CD4-positive, alpha-beta T cell (primary cell): ENCODE results near the gene PORCN. TPM values are rescaled to one million over a fixed set of nuclear protein-coding genes. Genes with fewer than 3 reads are reported as not detected.

Experiments
- ATAC-seq: fragments of 200-7000 bp; cut with Tn5 transposase; one replicate; pipeline ENCODE4 v1.10.0; 2022; ENCODE audit warnings: mild to moderate bottlenecking; ENCODE audit not compliant: poor library complexity
- CTCF ChIA-PET: fragments of 350-600 bp; sonication (Branson Sonifier 250); formaldehyde crosslinking; loops from one replicate; lab custom pipeline; 2021; ENCODE audit warnings: antibody characterized with exemption, inconsistent platforms; lab: Charles Lee
- POLR2A ChIA-PET: fragments of 350-600 bp; sonication (Branson Sonifier 250); formaldehyde crosslinking; loops from one replicate; lab custom pipeline; 2021; ENCODE audit warnings: antibody characterized with exemption, inconsistent platforms; lab: Charles Lee
- DNase-seq, 14 experiments: peaks; one replicate each; pipeline ENCODE4 v3.0.0-alpha.2; 2013 to 2020; ENCODE audit warnings: mixed read lengths in 2 of 14
- H3K27ac ChIP-seq, 2 donors: one replicate each; pipeline versions ENCODE4 v1.5.1 to v1.7.0; 2013; ENCODE audit warnings: low read length in 2 of 2, low read depth in 1 of 2, mild to moderate bottlenecking in 1 of 2
- H3K27me3 ChIP-seq, 2 experiments: 1 replicate in 1 of 2; 2 replicates in 1 of 2; pipeline versions ENCODE4 v1.6.1 to v1.7.0; 2013; ENCODE audit warnings: low read length in 2 of 2, control low read depth in 1 of 2, mild to moderate bottlenecking in 1 of 2, moderate library complexity in 1 of 2; ENCODE audit not compliant: insufficient read depth in 2 of 2, control insufficient read depth in 1 of 2
- H3K36me3 ChIP-seq: one replicate; pipeline ENCODE4 v1.6.1; 2013; ENCODE audit warnings: low read length, control low read depth; ENCODE audit not compliant: insufficient read depth
- H3K4me1 ChIP-seq: one replicate; pipeline ENCODE4 v1.6.1; 2013; ENCODE audit warnings: low read length, control low read depth; ENCODE audit not compliant: insufficient read depth
- H3K4me3 ChIP-seq: one replicate; pipeline ENCODE4 v1.5.1; 2013; ENCODE audit warnings: mild to moderate bottlenecking, low read length, moderate library complexity
- H3K9me3 ChIP-seq, 2 experiments: 1 replicate in 1 of 2; 2 replicates in 1 of 2; pipeline versions ENCODE4 v1.6.1 to v1.7.0; 2013; ENCODE audit warnings: low read length in 2 of 2, mild to moderate bottlenecking in 2 of 2, control low read depth in 1 of 2, moderate library complexity in 1 of 2; ENCODE audit not compliant: control insufficient read depth in 1 of 2, insufficient read depth in 1 of 2
- H3K27ac Mint-ChIP-seq: one replicate; pipeline ENCODE4 v1.8.0; 2020; ENCODE audit warnings: mixed read lengths
- H3K27me3 Mint-ChIP-seq: one replicate; pipeline ENCODE4 v1.8.0; 2021; ENCODE audit warnings: mixed read lengths
- H3K36me3 Mint-ChIP-seq: one replicate; pipeline ENCODE4 v1.8.0; 2021; ENCODE audit warnings: low read depth, mixed read lengths
- H3K4me1 Mint-ChIP-seq: one replicate; pipeline ENCODE4 v1.8.0; 2021; ENCODE audit warnings: low read depth, mixed read lengths
- H3K4me3 Mint-ChIP-seq: one replicate; pipeline ENCODE4 v1.8.0; 2020; ENCODE audit warnings: mild to moderate bottlenecking, mixed read lengths
- H3K9me3 Mint-ChIP-seq: one replicate; pipeline ENCODE4 v1.8.0; 2020; ENCODE audit warnings: mixed read lengths
- CTCF ChIP-seq: fragments of 200-600 bp; IDR thresholded peaks from one replicate; pipeline ENCODE4 v1.8.0; 2022; ENCODE audit warnings: antibody characterized with exemption, mild to moderate bottlenecking
- intact Hi-C, 2 experiments: fragments of 100-400 bp; cut with DNase I in 1 of 2; cut with micrococcal nuclease in 1 of 2; formaldehyde crosslinking; loops; one replicate each; pipeline versions ENCODE4 v1.15.1 to v1.9.0; 2023 to 2025; cut with DNase I, micrococcal nuclease
- total RNA-seq, 174 experiments: library from RNA in 2 of 174; stranded (reverse) in 2 of 174; gene quantifications; one replicate each; pipeline ENCODE4 v1.2.3 and lab custom pipeline; 2021 to 2026

PORCN gene
- total RNA-seq, 2 experiments from 2014 or later, result 12.0 to 14.1 TPM

GRCh38 chrX:48471504-48471903 is 37.3 kb upstream of the PORCN start:
- intact Hi-C loops, result loop anchor here in 1 of 2 experiments (10.0 kb wide), 2 partner anchors 103 to 817 kb away; partner anchors contain the start of genes ELK1, RBM3 and UXT
- no peak overlapping the region for H3K27ac Mint-ChIP-seq
- POLR2A ChIA-PET, result no interaction called here

GRCh38 chrX:48472225-48472624 is 36.6 kb upstream of the PORCN start:
- ChIA-PET CTCF (no interaction called here), POLR2A (no interaction called here)
- Mint-ChIP-seq H3K27ac (no peak overlapping the region), H3K4me3 (peak overlapping the region; percentile 20), H3K4me1 (peaks cover 42% of the 10 kb centered on the region), H3K27me3 (no peaks in the 10 kb centered on the region), H3K36me3 (peaks cover 14% of the 10 kb centered on the region), H3K9me3 (no peaks in the 10 kb centered on the region)
- ATAC-seq (no peak), DNase-seq (no peak)
- no peak for TF ChIP-seq CTCF
- peaks cover 38% of the 10 kb centered on the region for H3K4me1 ChIP-seq
- H3K27me3 ChIP-seq, result no peaks in the 10 kb centered on the region
- H3K36me3 ChIP-seq, result no peaks in the 10 kb centered on the region
- H3K27ac ChIP-seq, result no peak overlapping the region
- intact Hi-C loops, result loop anchor here in 1 of 2 experiments (10.0 kb wide), 2 partner anchors 103 to 817 kb away; partner anchors contain the start of genes ELK1, RBM3 and UXT
- H3K9me3 ChIP-seq, result no peaks in the 10 kb centered on the region
- H3K4me3 ChIP-seq, result no peak overlapping the region

More at GRCh38 chrX:48471504-48471903, 37.3 kb upstream of the PORCN start:
- Mint-ChIP-seq H3K36me3 (peaks cover 6% of the 10 kb centered on the region), H3K27me3 (no peaks in the 10 kb centered on the region), H3K4me1 (peaks cover 40% of the 10 kb centered on the region), H3K9me3 (no peaks in the 10 kb centered on the region), H3K4me3 (peak overlapping the region; percentile 82)
- Histone ChIP-seq H3K9me3 (no peaks in the 10 kb centered on the region), H3K4me3 (no peak overlapping the region), H3K27me3 (no peaks in the 10 kb centered on the region), H3K36me3 (no peaks in the 10 kb centered on the region), H3K27ac (no peak overlapping the region), H3K4me1 (peaks cover 31% of the 10 kb centered on the region)
- ATAC-seq (no peak), DNase-seq (no peak)
- no peak for TF ChIP-seq CTCF
- CTCF ChIA-PET, result no interaction called here

- no peaks in the 10 kb centered on the region for H3K36me3 ChIP-seq
- ChIA-PET CTCF (no interaction called here), POLR2A (interaction anchor here (1.7 to 3.0 kb wide), 2 partner anchors 67 to 101 kb away, joined by 6 to 13 read pairs; partner anchors contain the start of genes RBM3 and TBC1D25)
- Mint-ChIP-seq H3K4me1 (peaks cover 42% of the 10 kb centered on the region), H3K27me3 (no peaks in the 10 kb centered on the region), H3K36me3 (peaks cover 18% of the 10 kb centered on the region), H3K27ac (no peak overlapping the region), H3K9me3 (no peaks in the 10 kb centered on the region), H3K4me3 (peak overlapping the region; percentile 20)
- peaks cover 38% of the 10 kb centered on the region for H3K4me1 ChIP-seq
- H3K27ac ChIP-seq, result no peak overlapping the region
- intact Hi-C loops, result loop anchor here in 1 of 2 experiments (10.0 kb wide), 2 partner anchors 102 to 818 kb away; partner anchors contain the start of genes ELK1, RBM3 and UXT
- DNase-seq (no peak), ATAC-seq (no peak)
- no peak overlapping the region for H3K4me3 ChIP-seq
- no peaks in the 10 kb centered on the region for H3K9me3 ChIP-seq
- no peaks in the 10 kb centered on the region for H3K27me3 ChIP-seq
- TF ChIP-seq CTCF, result no peak
Measured at GRCh38 chrX:48472851-48473703, 35.7 kb upstream of the PORCN start.
